GM19099 (cell line): Measurements from ENCODE around the gene KLHL14.

Experiments used
- POLR2A ChIP-seq: IDR thresholded peaks from 3 replicates; pipeline ENCODE4 v1.6.1; 2011; ENCODE audit warnings: low read depth; ENCODE audit not compliant: insufficient read length; ENCODE audit errors: extremely low read depth

The KLHL14 gene

DNA sequence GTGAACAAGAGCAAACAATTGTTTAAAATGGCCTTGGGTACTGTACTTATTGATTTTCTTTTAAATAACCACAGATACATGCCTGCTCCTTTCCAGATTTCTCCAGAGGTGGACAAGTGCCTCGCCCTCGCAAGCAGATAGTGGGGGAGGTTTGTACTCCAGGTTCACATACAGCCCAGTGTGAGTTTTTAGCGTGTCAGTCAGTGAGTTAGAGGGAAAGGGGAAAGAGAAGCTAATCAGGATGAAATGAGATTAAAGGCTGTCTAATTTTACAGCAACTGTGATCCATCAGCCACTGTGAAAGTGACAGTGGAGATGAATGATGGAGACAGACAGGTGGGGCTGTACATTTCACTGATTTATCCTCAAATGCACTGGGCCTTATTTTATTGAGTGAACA is 74.7 kb downstream of the KLHL14 start:
- no peak for TF ChIP-seq POLR2A

DNA sequence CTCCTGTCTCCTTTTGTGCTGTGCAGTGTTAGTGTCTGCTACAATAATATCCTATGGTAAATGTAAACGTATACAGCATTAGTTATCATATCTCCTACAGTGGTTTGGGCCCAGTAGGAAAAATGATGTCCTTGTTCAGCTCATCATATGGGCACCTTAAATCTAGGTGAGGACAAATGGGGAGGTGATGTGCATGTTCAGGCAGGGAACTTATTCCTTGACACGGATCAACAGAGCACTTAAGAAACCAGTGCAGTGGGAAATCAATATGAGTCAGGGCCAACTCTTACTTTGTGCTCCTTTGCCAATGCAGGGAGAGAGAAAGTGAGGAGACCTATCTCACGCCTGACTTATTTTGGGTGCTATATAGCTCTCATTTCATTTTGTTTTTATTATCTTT is 76.4 kb downstream of the KLHL14 start:
- no peak for TF ChIP-seq POLR2A

DNA sequence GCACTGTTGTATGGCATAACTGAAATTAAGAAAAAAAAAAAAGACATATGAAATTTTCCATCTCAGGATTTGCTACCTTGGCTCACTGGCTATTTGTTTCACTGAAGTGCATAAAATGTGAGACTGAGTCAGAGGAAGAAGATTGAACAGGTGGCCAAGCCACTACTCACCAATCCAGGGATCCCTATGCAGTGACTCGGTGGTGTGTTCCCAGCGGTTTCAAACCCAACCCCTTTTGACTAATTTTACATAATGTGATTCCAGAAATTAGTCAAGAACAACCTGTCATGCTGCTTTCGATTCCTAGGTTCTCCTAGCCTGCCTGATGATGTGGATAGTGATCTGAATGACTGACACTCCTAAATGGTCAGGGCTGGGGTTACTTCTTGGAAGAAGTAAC is 77.3 kb downstream of the KLHL14 start:
- no peak for TF ChIP-seq POLR2A

DNA sequence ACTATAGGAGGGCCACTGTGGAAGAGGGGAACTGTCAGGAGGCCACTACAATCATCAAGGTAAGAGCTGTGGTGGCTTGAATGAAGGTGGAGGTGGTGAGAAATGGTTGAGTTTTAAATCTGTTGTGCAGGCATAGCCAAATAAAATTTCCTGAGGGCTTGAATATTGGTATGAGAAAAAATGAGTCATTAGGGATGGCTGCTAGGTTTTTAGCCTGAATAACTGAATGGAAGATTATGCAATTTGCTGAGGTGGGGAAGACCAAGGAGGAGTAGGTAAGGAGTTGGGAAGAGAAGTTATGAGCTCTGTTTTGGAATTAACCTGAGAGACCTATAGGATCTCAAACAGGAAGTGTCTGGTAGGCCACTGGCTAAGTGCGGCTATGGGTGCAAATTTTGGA is 84.0 kb downstream of the KLHL14 start:
- TF ChIP-seq POLR2A = no peak

DNA sequence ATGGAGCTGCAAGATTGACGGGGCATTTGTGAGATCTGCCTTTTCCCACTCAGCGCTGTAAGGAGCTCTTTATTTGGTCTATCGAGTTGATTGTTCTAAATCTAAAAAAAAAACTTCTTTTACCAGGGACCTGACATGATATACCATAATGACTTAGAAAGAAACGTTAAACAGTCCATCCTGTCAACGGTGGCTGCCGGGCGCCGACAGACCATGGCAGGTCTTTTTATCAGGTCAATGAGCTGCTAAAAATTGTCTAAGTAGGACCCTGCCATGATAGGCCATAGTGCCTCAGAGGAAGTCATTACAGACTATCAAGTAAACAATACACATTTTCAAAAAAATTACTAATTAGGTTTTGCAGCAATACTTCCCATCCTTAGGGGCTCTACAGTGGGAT is 87.9 kb downstream of the KLHL14 start:
- TF ChIP-seq POLR2A = no peak

DNA sequence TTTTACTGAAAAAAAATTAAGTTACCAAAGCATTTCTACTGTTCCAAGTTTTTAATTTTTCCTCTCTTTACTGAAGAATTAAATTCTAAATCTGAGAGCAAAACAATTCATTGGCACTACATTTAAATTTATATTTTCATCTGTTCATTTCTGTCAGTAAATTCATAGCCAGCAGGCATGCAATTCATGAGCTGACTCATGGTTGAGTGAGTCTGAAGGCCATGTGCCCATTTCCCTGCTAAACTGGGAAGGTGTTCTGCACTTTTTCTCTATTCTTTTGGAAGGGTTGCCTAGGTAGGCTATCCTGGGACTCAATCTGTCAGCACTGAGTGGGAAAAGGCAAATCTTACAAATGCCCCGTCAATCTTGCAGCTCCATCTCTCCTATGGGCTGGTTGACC is 88.7 kb downstream of the KLHL14 start:
- TF ChIP-seq POLR2A = no peak

DNA sequence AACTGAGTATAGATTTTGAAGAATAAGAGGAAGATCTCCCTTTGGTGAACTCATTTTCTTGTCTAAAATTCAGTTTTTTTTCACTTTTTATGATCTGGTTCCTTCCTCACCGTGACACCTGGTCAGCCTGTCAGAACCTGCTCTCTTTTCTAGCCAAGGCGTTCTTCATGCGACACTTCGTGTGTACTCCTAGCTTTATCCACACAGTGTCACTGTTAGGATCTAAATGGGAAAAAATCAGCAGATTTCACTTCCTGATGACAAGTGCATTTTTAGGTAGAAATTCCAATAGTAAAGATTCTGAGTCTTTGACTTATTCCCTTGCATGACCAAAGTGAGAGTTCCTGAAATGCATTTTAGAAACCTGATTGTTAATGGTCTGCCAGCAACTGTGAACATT is 89.8 kb downstream of the KLHL14 start:
- no peak for TF ChIP-seq POLR2A

DNA sequence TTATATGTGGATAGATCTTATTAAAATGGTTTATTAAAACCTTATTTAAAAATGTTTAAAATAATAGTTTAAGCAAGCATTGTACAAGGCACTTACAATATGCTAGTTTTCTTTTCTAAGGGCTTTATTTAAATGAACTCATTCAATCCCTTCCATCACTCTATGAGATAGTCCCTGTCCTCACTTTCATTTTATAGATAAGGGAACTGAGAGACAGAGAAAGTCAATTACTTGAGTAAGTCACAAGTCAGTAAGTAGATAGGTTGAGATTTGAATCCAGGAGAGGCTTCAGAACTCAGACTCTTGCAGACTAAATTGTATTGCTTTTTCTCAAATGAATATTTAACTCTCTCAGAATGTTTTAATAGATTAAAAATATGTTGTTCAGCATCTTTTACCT is 95.2 kb downstream of the KLHL14 start:
- no peak for TF ChIP-seq POLR2A

DNA sequence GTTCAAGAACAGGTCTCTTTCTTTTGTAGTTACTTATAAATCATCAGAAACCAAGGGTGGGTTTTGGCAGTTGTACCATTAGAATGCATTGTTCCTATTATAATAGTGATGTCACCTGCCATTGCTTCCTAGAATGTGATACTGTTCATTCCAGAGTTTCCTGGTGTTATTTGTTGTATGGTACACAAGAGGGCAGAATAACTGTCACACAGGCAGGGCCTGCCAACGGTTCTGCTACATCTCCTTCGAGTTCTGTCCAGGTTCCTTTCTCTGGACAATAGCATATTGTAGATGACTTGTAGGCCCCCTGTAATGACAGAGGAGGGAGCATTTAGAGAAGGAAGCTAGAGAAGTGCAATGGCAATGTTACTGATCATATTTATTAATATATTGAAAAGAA is 98.3 kb downstream of the KLHL14 start:
- no peak for TF ChIP-seq POLR2A

DNA sequence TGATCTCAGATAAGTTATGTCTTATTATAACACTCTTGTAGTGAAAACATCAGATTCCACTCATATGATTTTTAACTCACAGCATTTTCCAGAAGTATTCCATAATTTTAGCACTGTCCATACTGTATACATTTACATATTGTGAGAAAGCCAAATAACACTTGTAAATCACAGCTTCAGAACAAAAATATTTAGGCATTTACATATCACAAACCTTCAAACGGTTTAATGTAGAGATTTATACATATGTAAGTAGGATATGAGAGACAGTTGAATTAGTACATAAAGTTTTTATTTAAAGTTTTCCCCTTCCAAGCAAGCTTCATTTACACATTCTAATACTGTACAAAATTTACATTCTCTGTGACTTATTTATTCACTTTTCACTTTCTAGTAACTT is 100.4 kb downstream of the KLHL14 start:
- no peak for TF ChIP-seq POLR2A

DNA sequence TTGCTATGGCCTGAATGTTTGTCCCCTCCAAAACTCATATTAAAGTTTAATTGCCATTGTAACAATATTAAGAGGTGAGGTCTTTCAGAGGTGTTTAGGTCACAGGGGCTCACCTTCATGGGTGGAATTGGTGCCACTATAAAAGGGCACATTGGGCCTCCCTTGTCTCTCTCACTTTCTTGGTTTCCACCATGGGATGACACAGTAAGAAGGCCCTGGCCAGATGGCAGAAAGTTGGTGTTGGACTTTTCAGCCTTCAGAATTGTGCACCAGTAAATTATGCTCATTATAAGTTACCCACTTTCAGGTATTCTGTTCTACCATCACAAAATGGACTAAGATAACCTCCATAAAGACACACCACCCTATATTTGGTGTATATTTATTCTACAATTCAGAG is 102.1 kb downstream of the KLHL14 start:
- no peak for TF ChIP-seq POLR2A

DNA sequence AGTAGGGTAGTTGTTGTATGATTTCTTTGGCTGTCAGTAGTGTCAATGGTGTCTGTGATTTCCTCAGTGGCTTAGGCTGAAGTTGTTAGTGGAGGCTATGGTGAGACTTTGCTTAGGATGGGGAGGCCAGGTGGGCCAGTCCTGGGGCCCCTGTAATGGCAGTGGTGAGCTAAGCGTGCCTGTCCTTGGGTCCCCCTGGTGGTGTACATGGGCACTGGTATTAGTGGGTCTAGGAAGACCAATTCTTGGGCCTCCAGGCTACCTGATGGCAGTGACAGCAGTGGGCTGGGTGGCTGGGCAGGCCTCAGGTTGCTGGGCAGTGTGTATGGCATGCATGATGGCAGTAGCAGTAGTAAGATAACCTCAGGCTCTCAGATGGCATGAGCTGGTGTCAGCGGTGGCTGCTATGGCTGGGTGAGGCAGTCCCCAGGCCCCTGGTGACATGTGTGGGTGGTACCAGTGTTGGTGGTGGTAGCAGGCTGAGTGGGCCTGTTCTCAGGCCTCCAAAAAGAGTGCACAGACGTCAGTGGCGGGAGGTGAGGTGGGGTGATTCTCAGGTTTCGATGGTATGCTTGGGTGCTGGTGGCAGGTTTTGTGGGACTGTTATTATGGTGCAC is 103.2 kb downstream of the KLHL14 start:
- no peak for TF ChIP-seq POLR2A

DNA sequence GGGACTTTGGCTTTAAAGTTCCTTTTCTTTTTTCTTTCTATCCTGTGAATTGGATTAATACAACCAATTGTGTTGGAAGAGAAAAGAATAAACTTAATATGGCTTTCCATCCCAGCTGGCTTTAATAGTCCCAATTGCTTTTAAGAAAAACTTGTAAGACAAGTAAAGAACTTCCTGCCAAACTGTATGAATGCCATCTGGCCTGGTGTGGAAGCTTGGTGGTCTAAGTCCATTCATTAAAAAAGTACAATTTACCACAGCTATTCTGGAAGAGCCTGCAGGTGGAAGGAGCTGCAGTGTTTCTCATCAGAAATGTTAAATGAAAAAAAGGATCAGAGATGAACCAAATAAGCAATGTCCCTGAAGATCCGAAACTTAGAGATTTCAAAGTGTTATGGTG is 103.9 kb downstream of the KLHL14 start:
- no peak for TF ChIP-seq POLR2A

DNA sequence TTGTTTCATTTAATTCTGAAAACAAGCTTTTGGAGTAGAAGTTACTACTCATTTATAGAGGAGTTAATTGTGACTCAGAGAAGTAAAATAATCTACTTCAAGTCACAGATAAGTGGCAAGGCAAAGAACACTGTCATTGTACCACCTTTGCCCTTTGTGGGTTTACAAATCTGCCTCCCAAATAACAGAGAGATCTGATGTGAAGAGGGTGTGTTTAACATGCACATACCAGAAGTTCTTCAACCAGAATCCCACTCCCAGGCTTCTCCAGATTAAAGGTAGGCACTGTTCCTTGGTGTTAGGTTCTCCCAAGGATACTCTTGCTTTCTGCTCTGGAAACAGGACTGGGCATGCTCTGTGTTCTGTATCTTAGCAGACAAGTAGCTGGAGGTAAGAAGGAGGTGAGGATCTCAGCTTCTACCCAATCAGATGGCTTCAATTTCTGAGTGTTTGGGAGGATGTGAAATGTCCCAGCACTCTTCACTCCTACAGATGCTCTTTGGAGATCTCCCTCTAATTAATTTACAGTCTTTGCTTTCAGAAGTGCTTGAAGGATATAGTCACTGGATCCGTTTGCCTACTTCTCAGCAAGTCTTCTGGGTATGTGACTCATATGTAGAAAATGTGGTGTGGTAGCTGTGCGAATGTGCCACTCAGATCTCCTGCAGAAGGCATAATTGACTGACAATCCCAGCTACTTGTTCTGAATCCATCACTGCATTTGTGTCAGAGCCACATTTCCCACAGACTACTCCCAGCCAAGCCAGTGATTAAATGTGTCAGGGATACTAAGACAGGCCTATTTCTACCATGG is 111.1 kb downstream of the KLHL14 start:
- TF ChIP-seq POLR2A = no peak

DNA sequence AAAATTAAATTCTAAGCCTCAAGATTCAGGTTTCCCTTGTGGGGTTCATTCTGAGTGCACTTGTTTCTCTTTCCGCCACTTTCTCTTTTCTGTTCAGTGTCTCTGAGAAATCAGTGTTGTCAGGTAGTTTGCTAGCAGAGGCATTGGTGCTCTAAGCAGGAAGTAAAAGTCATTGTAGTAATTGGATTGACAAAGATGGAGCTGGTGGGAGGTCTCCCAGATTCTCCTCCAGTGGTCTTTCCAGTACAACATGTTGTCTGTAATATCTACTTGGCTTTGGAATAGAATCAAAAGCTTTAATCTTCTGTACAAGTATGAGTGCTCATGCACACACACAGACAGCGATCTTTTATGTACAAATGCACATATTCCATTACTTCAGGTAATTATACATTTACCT is 135.6 kb downstream of the KLHL14 start:
- no peak for TF ChIP-seq POLR2A

DNA sequence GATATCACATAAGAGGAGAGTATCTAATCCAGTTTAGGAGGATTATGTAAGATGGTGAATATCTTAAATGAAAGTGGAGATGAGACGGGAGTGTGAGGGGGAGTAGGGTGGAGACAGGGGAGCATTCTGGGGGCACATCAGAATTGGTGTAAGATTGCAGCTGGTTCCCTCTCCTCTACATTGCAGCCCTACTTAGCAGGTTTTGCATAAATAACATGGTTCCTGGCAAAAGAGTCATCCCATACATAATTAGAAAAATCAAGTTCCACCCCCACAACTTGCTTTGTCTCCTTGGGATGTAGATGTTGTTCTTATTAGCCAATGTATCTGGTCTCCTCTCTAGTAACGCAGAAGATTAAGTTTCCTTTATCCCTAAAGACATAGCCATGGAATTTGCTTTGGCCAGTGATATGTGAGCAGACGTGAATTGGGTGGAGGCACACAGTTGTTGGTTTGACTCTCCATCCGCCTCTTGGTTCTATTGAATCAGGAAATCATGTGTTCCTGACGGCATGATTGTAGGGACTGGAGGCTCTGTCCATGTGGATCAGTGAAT is 137.9 kb downstream of the KLHL14 start:
- TF ChIP-seq POLR2A = no peak

DNA sequence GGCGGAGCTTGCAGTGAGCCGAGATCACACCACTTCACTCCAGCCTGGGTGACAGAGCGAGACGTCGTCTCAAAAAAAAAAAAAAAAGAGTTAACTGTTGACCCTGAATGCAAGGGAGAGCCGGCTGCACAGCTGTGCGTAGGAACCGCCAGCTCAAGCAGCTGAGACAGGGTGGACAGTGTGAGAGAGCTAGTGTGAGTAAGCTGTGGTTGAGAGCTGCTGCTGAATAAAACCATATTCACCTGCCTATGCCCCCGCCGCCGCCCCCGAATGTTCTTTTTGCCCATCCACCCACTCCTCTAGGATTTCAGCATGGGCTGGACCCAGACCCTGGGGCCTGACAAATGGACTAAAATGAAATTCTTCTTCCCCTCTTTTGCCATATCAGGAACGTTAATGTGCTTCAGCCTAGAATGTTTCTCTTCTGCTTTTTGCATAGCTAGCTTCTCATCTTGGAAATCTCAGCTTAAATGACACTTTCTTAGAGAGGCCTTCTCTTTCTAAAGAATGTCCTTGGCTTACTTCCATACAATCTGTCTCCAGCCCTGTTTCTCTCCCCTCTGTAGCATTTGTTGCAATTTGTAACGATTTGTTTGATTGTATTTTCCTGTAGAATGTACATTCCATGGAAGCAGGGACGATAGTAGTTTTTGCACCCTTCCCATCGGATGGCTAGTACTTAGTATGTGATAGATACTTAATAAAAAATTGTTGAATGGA is 142.7 kb downstream of the KLHL14 start:
- TF ChIP-seq POLR2A = no peak

DNA sequence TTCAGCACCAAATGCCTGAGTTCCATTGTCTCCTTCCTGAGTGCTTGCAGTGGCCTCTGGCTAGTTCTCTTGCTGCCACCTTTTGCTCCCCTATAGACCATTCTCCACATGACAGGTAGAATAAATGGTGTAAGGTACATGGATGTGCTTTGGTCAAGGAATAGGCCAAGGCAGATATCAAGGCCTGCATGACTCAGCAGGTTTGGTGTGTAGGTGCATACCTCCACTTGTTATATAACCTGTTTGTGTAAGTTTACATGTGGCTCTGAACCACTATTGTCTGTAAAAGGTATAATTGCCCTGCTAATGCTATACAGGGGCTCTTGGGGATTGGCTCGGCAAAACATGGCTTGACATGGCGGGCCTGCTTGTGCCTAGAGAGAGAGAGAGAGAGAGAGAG is 143.5 kb downstream of the KLHL14 start:
- TF ChIP-seq POLR2A = no peak
